Keratinocyte (primary cell): ENCODE results near the gene ADPRH.

Experiments
- EZH2 ChIP-seq: IDR thresholded peaks from one replicate; pipeline ENCODE4 v1.6.1; 2012; ENCODE audit warnings: inconsistent platforms, mild to moderate bottlenecking, low read length, moderate library complexity
- TF ChIP-seq, protein P1 (sequence below), 3 experiments: IDR thresholded peaks in 1 of 3; conservative IDR thresholded peaks in 1 of 3; optimal IDR thresholded peaks in 1 of 3; 2 replicates in 2 of 3; 3 replicates in 1 of 3; pipeline versions ENCODE3 to v1.5.1; 2011; ENCODE audit warnings: low read length in 3 of 3, mild to moderate bottlenecking in 3 of 3, moderate library complexity in 2 of 3, control low read depth in 1 of 3, inconsistent platforms in 1 of 3; ENCODE audit not compliant: insufficient read depth in 2 of 3; ENCODE audit errors: extremely low read depth in 1 of 3

DNA sequence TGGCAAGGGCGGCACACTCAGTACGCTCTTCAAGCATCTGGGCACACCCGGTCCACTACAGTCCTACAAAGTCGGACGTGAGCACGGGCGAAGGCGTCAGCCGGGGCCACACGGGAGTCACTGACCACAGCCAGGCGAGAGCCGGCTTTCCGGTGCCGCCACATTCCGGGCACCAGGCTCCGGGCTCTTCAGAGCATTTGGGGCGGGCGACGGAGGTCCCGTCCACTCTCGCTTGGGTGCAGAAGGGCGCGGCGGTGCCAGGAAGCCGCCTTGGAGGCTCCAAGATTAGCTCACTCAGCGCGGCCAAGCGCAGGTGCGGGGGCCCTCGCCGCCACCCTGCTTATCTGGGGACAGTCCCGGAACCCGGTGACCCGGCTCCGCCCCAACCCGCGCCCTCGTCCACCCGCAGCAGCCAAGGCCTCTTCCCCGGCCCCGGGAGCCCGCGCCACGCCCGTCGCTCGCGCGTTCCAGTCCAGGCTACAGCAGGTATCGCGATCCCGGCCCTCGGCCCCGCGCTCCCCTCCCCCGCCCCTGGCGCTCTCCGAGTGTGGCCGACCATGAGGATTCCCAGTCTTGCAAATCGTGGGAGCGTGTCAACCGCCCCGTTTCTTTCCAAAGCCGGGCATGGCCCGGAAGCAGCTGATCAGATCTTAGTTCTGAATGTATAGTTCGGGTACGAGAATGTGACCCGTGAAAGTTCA, at the start of gene ADPRH:
- TF ChIP-seq, protein P1, sequence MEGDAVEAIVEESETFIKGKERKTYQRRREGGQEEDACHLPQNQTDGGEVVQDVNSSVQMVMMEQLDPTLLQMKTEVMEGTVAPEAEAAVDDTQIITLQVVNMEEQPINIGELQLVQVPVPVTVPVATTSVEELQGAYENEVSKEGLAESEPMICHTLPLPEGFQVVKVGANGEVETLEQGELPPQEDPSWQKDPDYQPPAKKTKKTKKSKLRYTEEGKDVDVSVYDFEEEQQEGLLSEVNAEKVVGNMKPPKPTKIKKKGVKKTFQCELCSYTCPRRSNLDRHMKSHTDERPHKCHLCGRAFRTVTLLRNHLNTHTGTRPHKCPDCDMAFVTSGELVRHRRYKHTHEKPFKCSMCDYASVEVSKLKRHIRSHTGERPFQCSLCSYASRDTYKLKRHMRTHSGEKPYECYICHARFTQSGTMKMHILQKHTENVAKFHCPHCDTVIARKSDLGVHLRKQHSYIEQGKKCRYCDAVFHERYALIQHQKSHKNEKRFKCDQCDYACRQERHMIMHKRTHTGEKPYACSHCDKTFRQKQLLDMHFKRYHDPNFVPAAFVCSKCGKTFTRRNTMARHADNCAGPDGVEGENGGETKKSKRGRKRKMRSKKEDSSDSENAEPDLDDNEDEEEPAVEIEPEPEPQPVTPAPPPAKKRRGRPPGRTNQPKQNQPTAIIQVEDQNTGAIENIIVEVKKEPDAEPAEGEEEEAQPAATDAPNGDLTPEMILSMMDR (optimal IDR thresholded peaks at IDR 0.05 in 1 of 3, IDR thresholded peaks at IDR 0.05 in 1 of 3, conservative IDR thresholded peaks at IDR 0.05 in 1 of 3; ENCODE audit: extremely low read depth in 1 of 3, insufficient read depth in 2 of 3, low read length in 3 of 3), result no peak
- no peak for TF ChIP-seq EZH2
